ENCODE data around the gene SART1. TPM values are rescaled to one million over a fixed set of nuclear protein-coding genes. Genes with fewer than 3 reads are reported as not detected.

SART1 gene
- total and polyA plus RNA-seq, 4 donors: 13.6 to 24.3 (median 15.1) TPM

DNA sequence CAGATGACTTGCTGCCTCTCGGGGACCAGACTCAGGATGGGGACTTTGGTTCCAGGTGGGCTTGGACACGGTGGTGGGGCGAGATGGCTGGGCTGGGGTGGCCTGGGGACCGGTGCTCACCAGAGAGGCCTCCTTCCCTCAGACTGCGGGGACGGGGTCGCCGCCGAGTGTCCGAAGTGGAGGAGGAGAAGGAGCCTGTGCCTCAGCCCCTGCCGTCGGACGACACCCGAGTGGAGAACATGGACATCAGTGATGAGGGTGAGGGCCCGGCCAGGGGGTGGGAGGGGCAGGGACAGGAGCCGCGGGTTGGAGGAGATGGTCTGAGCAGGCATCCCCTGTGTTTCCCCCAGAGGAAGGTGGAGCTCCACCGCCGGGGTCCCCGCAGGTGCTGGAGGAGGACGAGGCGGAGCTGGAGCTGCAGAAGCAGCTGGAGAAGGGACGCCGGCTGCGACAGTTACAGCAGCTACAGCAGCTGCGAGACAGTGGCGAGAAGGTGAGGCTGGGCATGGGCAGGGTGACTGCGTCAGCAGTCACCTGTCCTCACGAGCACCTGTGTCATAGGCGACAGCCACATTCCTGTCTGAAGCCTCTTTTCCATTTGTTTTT lies 5.9 kb downstream of the SART1 start:
- no peak for DNase-seq (ENCODE audit: low spot score)
- no peak overlapping the region for H3K9ac ChIP-seq (ENCODE audit: low read depth in 1 of 2, low read length in 2 of 2)
- no peak overlapping the region for H3K4me3 ChIP-seq (ENCODE audit: low read depth in 1 of 3, low read length in 3 of 3)
- no peaks in the 10 kb centered on the region for H3K27me3 ChIP-seq (ENCODE audit: control insufficient read depth in 4 of 4, insufficient read depth in 4 of 4, low read length in 3 of 4)
- H3K4me1 ChIP-seq (ENCODE audit: control insufficient read depth in 4 of 4, insufficient read depth in 4 of 4, low read length in 3 of 4): peaks cover 5 to 14% (median 12%) of the 10 kb centered on the region in 4 donors
- no peaks in the 10 kb centered on the region for H3K9me3 ChIP-seq (ENCODE audit: control insufficient read depth in 4 of 4, low read length in 3 of 4)
- TF ChIP-seq, protein P1, sequence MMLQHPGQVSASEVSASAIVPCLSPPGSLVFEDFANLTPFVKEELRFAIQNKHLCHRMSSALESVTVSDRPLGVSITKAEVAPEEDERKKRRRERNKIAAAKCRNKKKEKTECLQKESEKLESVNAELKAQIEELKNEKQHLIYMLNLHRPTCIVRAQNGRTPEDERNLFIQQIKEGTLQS (IDR thresholded peaks at IDR 0.05): no peak
- TF ChIP-seq FOXA1 (IDR thresholded peaks at IDR 0.05) (no peak), RAD21 (IDR thresholded peaks at IDR 0.05) (no peak), GABPA (IDR thresholded peaks at IDR 0.05 in 1 of 2, conservative IDR thresholded peaks at IDR 0.05 in 1 of 2) (no peak), HNF4A (conservative IDR thresholded peaks at IDR 0.05) (no peak), EGR1 (IDR thresholded peaks at IDR 0.05; ENCODE audit: low read depth in 2 of 2) (no peak), SP1 (IDR thresholded peaks at IDR 0.05) (no peak), TAF1 (conservative IDR thresholded peaks at IDR 0.05) (no peak), FOXA2 (IDR thresholded peaks at IDR 0.05) (no peak), NR2F2 (IDR thresholded peaks at IDR 0.05) (no peak), YY1 (IDR thresholded peaks at IDR 0.05) (no peak), RXRA (IDR thresholded peaks at IDR 0.05) (no peak), JUND (IDR thresholded peaks at IDR 0.05) (no peak), HNF4G (IDR thresholded peaks at IDR 0.05) (no peak)
- TF ChIP-seq, protein P2, sequence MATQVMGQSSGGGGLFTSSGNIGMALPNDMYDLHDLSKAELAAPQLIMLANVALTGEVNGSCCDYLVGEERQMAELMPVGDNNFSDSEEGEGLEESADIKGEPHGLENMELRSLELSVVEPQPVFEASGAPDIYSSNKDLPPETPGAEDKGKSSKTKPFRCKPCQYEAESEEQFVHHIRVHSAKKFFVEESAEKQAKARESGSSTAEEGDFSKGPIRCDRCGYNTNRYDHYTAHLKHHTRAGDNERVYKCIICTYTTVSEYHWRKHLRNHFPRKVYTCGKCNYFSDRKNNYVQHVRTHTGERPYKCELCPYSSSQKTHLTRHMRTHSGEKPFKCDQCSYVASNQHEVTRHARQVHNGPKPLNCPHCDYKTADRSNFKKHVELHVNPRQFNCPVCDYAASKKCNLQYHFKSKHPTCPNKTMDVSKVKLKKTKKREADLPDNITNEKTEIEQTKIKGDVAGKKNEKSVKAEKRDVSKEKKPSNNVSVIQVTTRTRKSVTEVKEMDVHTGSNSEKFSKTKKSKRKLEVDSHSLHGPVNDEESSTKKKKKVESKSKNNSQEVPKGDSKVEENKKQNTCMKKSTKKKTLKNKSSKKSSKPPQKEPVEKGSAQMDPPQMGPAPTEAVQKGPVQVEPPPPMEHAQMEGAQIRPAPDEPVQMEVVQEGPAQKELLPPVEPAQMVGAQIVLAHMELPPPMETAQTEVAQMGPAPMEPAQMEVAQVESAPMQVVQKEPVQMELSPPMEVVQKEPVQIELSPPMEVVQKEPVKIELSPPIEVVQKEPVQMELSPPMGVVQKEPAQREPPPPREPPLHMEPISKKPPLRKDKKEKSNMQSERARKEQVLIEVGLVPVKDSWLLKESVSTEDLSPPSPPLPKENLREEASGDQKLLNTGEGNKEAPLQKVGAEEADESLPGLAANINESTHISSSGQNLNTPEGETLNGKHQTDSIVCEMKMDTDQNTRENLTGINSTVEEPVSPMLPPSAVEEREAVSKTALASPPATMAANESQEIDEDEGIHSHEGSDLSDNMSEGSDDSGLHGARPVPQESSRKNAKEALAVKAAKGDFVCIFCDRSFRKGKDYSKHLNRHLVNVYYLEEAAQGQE (IDR thresholded peaks at IDR 0.05): no peak
- TF ChIP-seq, protein P3, sequence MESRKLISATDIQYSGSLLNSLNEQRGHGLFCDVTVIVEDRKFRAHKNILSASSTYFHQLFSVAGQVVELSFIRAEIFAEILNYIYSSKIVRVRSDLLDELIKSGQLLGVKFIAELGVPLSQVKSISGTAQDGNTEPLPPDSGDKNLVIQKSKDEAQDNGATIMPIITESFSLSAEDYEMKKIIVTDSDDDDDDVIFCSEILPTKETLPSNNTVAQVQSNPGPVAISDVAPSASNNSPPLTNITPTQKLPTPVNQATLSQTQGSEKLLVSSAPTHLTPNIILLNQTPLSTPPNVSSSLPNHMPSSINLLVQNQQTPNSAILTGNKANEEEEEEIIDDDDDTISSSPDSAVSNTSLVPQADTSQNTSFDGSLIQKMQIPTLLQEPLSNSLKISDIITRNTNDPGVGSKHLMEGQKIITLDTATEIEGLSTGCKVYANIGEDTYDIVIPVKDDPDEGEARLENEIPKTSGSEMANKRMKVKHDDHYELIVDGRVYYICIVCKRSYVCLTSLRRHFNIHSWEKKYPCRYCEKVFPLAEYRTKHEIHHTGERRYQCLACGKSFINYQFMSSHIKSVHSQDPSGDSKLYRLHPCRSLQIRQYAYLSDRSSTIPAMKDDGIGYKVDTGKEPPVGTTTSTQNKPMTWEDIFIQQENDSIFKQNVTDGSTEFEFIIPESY (IDR thresholded peaks at IDR 0.05): no peak
- TF ChIP-seq, protein P4, sequence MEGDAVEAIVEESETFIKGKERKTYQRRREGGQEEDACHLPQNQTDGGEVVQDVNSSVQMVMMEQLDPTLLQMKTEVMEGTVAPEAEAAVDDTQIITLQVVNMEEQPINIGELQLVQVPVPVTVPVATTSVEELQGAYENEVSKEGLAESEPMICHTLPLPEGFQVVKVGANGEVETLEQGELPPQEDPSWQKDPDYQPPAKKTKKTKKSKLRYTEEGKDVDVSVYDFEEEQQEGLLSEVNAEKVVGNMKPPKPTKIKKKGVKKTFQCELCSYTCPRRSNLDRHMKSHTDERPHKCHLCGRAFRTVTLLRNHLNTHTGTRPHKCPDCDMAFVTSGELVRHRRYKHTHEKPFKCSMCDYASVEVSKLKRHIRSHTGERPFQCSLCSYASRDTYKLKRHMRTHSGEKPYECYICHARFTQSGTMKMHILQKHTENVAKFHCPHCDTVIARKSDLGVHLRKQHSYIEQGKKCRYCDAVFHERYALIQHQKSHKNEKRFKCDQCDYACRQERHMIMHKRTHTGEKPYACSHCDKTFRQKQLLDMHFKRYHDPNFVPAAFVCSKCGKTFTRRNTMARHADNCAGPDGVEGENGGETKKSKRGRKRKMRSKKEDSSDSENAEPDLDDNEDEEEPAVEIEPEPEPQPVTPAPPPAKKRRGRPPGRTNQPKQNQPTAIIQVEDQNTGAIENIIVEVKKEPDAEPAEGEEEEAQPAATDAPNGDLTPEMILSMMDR (IDR thresholded peaks at IDR 0.05; ENCODE audit: low read depth, low read length, missing input control): no peak
- TF ChIP-seq, protein P5, sequence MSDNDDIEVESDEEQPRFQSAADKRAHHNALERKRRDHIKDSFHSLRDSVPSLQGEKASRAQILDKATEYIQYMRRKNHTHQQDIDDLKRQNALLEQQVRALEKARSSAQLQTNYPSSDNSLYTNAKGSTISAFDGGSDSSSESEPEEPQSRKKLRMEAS (IDR thresholded peaks at IDR 0.05): no peak
- peaks cover 20 to 59% (median 32%) of the 10 kb centered on the region in 4 donors for H3K36me3 ChIP-seq (ENCODE audit: control insufficient read depth in 4 of 4, insufficient read depth in 3 of 4, low read depth in 1 of 4, low read length in 3 of 4)
- H3K27ac ChIP-seq (ENCODE audit: low read depth in 1 of 2, low read length in 2 of 2): no peak overlapping the region
- WGBS: 96% methylated on average over 30 of the region's 30 CpGs
